NCI-H345 (cell line): ENCODE measurements around the gene TRPV2.

Experiments
- DNase-seq: peaks from one replicate; lab custom pipeline; 2025; lab: John Stamatoyannopoulos, UW

TRPV2 gene

GRCh38 chr17:16455997-16456741 lies 40.8 kb downstream of the TRPV2 start:
- no peak for DNase-seq

- DNase-seq = no peak
These were observed 41.5 kb downstream of the TRPV2 start for GRCh38 chr17:16456742-16457316.

- no peak for DNase-seq
These were observed 43.9 kb downstream of the TRPV2 start for GRCh38 chr17:16459271-16459670.

- DNase-seq = no peak
These were observed 44.6 kb downstream of the TRPV2 start for GRCh38 chr17:16459855-16460550.

- no peak for DNase-seq
These were observed 45.6 kb downstream of the TRPV2 start for GRCh38 chr17:16460796-16461605.

- DNase-seq = no peak
These were observed 46.2 kb downstream of the TRPV2 start for GRCh38 chr17:16461606-16461866.

GRCh38 chr17:16462070-16462864 lies 46.9 kb downstream of the TRPV2 start:
- DNase-seq = no peak

GRCh38 chr17:16463358-16464302 lies 48.3 kb downstream of the TRPV2 start:
- no peak for DNase-seq

GRCh38 chr17:16464303-16465051 lies 49.1 kb downstream of the TRPV2 start:
- DNase-seq = no peak

- DNase-seq = no peak
These were observed 49.6 kb downstream of the TRPV2 start for GRCh38 chr17:16465052-16465312.

- no peak for DNase-seq
These were observed 50.5 kb downstream of the TRPV2 start for GRCh38 chr17:16465861-16466338.

GRCh38 chr17:16466407-16466806 lies 51.0 kb downstream of the TRPV2 start:
- DNase-seq = no peak

- DNase-seq = no peak
These were observed 51.7 kb downstream of the TRPV2 start for GRCh38 chr17:16467044-16467443.

GRCh38 chr17:16467886-16468285 lies 52.5 kb downstream of the TRPV2 start:
- DNase-seq = no peak

- DNase-seq = no peak
These were observed 53.1 kb downstream of the TRPV2 start for GRCh38 chr17:16468428-16468992.

- DNase-seq = no peak
These were observed 54.9 kb downstream of the TRPV2 start for GRCh38 chr17:16470265-16470664.

GRCh38 chr17:16471295-16471694 lies 55.9 kb downstream of the TRPV2 start:
- DNase-seq = no peak

GRCh38 chr17:16472539-16472938 lies 57.2 kb downstream of the TRPV2 start:
- no peak for DNase-seq
